WERI-Rb-1 (cell line): ENCODE measurements around the gene POLD2.

Experiments used
- DNase-seq: peaks from one replicate; pipeline ENCODE4 v3.0.0-alpha.2; 2020
- H3K27ac ChIP-seq: fragments of 250-450 bp; sonication (Bioruptor Pico); 2 replicates; pipeline ENCODE4 v1.5.1; 2020; ENCODE audit warnings: mild to moderate bottlenecking, moderate library complexity
- H3K27me3 ChIP-seq: fragments of 250-450 bp; sonication (Bioruptor Pico); 2 replicates; pipeline ENCODE4 v1.5.1; 2021; ENCODE audit warnings: mild to moderate bottlenecking, low read depth, moderate library complexity; ENCODE audit not compliant: insufficient read depth, severe bottlenecking
- H3K36me3 ChIP-seq: fragments of 250-450 bp; sonication (Bioruptor Pico); 2 replicates; pipeline ENCODE4 v1.5.1; 2020; ENCODE audit warnings: mild to moderate bottlenecking, moderate library complexity
- H3K4me3 ChIP-seq: 2 replicates; pipeline ENCODE4 v1.5.1; 2011; ENCODE audit warnings: low read depth, mild to moderate bottlenecking, control low read depth, low read length
- H3K9me3 ChIP-seq: fragments of 250-450 bp; sonication (Bioruptor Pico); 2 replicates; pipeline ENCODE4 v1.5.1; 2021; ENCODE audit warnings: mild to moderate bottlenecking, moderate library complexity; ENCODE audit not compliant: severe bottlenecking
- CTCF ChIP-seq: IDR thresholded peaks from 2 replicates; pipeline ENCODE4 v1.5.1; 2011; ENCODE audit warnings: low read depth, mild to moderate bottlenecking, control low read depth, inconsistent platforms, low read length

Gene POLD2

GRCh38 chr7:44072364-44073231 lies 50.8 kb downstream of the POLD2 start:
- no peak overlapping the region for H3K4me3 ChIP-seq
- TF ChIP-seq CTCF: peak; percentile 82
- H3K27ac ChIP-seq: no peak overlapping the region
- no peaks in the 10 kb centered on the region for H3K9me3 ChIP-seq
- no peaks in the 10 kb centered on the region for H3K27me3 ChIP-seq
- peak; percentile 76 for DNase-seq
- H3K36me3 ChIP-seq: peaks cover 32% of the 10 kb centered on the region

GRCh38 chr7:44071726-44072363 lies 51.5 kb downstream of the POLD2 start:
- H3K9me3 ChIP-seq: no peaks in the 10 kb centered on the region
- no peak for DNase-seq
- H3K27me3 ChIP-seq: no peaks in the 10 kb centered on the region
- no peak overlapping the region for H3K4me3 ChIP-seq
- TF ChIP-seq CTCF: no peak
- H3K36me3 ChIP-seq: peaks cover 26% of the 10 kb centered on the region
- H3K27ac ChIP-seq: no peak overlapping the region

GRCh38 chr7:44068054-44068453 lies 55.3 kb downstream of the POLD2 start:
- Histone ChIP-seq H3K9me3 (no peaks in the 10 kb centered on the region), H3K27me3 (no peaks in the 10 kb centered on the region), H3K27ac (no peak overlapping the region), H3K4me3 (no peak overlapping the region), H3K36me3 (peaks cover 6% of the 10 kb centered on the region)
- no peak for DNase-seq
- no peak for TF ChIP-seq CTCF

- Histone ChIP-seq H3K9me3 (no peaks in the 10 kb centered on the region), H3K36me3 (peaks cover 6% of the 10 kb centered on the region; the same call in 1 of the 2 replicates), H3K27me3 (no peaks in the 10 kb centered on the region), H3K27ac (no peak overlapping the region), H3K4me3 (no peak overlapping the region)
- no peak for DNase-seq
- TF ChIP-seq CTCF: no peak
Measured at GRCh38 chr7:44067064-44067951, 56.0 kb downstream of the POLD2 start.

GRCh38 chr7:44066494-44067063 lies 56.8 kb downstream of the POLD2 start:
- no peak for TF ChIP-seq CTCF
- H3K27ac ChIP-seq: no peak overlapping the region; the same call in 1 of the 2 replicates
- no peak for DNase-seq
- H3K4me3 ChIP-seq: no peak overlapping the region
- H3K36me3 ChIP-seq: peaks cover 11% of the 10 kb centered on the region; the same call in 1 of the 2 replicates
- no peaks in the 10 kb centered on the region for H3K9me3 ChIP-seq
- no peaks in the 10 kb centered on the region for H3K27me3 ChIP-seq
